ENCODE results near the gene FHOD1.

DNA sequence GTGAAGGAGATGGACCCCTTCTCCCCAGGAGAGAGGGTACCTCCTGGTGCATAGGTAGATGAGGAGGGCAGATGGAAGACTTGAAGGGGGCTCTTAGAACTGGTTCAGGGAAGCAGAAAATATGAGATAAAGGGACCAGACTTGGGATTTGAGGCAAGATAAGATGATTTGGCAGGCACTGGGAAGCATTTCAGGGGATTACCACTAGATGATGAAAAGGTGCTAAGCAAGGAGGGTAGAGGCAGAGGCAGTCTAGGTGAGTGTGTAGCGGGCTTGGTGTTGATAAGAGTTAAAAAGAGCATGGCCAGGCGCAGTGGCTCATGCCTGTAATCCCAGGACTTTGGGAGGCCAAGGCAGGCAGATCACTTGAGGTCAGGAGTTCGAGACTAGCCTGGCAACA, 15.9 kb upstream of the FHOD1 start:
- TF ChIP-seq PCBP2 (optimal IDR thresholded peaks at IDR 0.05; ENCODE audit: low read depth, low read length, poor library complexity, severe bottlenecking) (no peak), SP1 (IDR thresholded peaks at IDR 0.05) (no peak), SP1 (CRISPR knock-in tag; IDR thresholded peaks at IDR 0.05) (no peak), SMAD1 (CRISPR knock-in tag; IDR thresholded peaks at IDR 0.05; ENCODE audit: borderline replicate concordance, low read depth) (no peak), ZFY (CRISPR knock-in tag; IDR thresholded peaks at IDR 0.05) (no peak), ZBTB7A (CRISPR knock-in tag; IDR thresholded peaks at IDR 0.05) (no peak), HDAC2 (CRISPR knock-in tag; IDR thresholded peaks at IDR 0.05) (no peak), FOXK1 (CRISPR knock-in tag; IDR thresholded peaks at IDR 0.05; ENCODE audit: borderline replicate concordance, low read depth) (no peak), ZNF354B (CRISPR knock-in tag; IDR thresholded peaks at IDR 0.05) (no peak), EP300 (IDR thresholded peaks at IDR 0.05; ENCODE audit: low read depth in 2 of 2, low read length in 2 of 2) (no peak), EP300 (CRISPR knock-in tag; IDR thresholded peaks at IDR 0.05; ENCODE audit: borderline replicate concordance) (no peak), HCFC1 (IDR thresholded peaks at IDR 0.05; ENCODE audit: low read depth, low read length) (no peak)
- TF ChIP-seq, protein P1, sequence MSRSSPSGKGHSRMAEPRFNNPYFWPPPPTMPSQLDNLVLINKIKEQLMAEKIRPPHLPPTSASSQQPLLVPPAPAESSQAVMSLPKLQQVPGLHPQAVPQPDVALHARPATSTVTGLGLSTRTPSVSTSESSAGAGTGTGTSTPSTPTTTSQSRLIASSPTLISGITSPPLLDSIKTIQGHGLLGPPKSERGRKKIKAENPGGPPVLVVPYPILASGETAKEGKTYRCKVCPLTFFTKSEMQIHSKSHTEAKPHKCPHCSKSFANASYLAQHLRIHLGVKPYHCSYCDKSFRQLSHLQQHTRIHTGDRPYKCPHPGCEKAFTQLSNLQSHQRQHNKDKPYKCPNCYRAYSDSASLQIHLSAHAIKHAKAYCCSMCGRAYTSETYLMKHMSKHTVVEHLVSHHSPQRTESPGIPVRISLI (CRISPR knock-in tag; IDR thresholded peaks at IDR 0.05; ENCODE audit: borderline replicate concordance), result no peak
- TF ChIP-seq, protein P2, sequence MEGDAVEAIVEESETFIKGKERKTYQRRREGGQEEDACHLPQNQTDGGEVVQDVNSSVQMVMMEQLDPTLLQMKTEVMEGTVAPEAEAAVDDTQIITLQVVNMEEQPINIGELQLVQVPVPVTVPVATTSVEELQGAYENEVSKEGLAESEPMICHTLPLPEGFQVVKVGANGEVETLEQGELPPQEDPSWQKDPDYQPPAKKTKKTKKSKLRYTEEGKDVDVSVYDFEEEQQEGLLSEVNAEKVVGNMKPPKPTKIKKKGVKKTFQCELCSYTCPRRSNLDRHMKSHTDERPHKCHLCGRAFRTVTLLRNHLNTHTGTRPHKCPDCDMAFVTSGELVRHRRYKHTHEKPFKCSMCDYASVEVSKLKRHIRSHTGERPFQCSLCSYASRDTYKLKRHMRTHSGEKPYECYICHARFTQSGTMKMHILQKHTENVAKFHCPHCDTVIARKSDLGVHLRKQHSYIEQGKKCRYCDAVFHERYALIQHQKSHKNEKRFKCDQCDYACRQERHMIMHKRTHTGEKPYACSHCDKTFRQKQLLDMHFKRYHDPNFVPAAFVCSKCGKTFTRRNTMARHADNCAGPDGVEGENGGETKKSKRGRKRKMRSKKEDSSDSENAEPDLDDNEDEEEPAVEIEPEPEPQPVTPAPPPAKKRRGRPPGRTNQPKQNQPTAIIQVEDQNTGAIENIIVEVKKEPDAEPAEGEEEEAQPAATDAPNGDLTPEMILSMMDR (CRISPR knock-in tag; IDR thresholded peaks at IDR 0.05), result no peak
- TF ChIP-seq, protein P3, sequence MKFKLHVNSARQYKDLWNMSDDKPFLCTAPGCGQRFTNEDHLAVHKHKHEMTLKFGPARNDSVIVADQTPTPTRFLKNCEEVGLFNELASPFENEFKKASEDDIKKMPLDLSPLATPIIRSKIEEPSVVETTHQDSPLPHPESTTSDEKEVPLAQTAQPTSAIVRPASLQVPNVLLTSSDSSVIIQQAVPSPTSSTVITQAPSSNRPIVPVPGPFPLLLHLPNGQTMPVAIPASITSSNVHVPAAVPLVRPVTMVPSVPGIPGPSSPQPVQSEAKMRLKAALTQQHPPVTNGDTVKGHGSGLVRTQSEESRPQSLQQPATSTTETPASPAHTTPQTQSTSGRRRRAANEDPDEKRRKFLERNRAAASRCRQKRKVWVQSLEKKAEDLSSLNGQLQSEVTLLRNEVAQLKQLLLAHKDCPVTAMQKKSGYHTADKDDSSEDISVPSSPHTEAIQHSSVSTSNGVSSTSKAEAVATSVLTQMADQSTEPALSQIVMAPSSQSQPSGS (CRISPR knock-in tag; IDR thresholded peaks at IDR 0.05), result no peak
